GM19468 (cell line): ENCODE measurements around the gene OR2S2.

ENCODE experiments used
- ATAC-seq: cut with Tn5 transposase; IDR thresholded peaks from one replicate; pipeline ENCODE4 v1.9.1; 2021; ENCODE audit warnings: mild to moderate bottlenecking, moderate library complexity, moderate number of reproducible peaks; ENCODE audit not compliant: unreplicated experiment; ENCODE audit errors: extremely low read depth

Gene OR2S2

DNA sequence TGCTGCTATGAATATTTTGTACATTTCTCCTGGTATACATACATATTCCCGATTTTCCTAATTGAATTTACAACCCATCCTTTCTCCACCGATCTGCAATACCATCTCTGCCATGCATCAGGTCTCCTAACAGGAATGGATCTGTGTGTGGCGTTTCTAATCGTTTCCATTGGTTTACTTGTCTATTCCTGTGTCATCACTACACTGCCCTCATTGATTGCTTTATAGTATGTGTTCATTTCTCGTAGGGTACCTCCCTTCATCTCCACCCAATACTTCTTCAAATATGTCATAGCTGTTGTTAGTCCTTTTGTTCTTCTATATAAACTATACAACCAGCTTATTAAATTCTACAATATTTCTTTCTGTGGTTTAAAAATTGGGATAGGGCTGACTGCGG is 7.1 kb upstream of the OR2S2 start:
- no peak for ATAC-seq

DNA sequence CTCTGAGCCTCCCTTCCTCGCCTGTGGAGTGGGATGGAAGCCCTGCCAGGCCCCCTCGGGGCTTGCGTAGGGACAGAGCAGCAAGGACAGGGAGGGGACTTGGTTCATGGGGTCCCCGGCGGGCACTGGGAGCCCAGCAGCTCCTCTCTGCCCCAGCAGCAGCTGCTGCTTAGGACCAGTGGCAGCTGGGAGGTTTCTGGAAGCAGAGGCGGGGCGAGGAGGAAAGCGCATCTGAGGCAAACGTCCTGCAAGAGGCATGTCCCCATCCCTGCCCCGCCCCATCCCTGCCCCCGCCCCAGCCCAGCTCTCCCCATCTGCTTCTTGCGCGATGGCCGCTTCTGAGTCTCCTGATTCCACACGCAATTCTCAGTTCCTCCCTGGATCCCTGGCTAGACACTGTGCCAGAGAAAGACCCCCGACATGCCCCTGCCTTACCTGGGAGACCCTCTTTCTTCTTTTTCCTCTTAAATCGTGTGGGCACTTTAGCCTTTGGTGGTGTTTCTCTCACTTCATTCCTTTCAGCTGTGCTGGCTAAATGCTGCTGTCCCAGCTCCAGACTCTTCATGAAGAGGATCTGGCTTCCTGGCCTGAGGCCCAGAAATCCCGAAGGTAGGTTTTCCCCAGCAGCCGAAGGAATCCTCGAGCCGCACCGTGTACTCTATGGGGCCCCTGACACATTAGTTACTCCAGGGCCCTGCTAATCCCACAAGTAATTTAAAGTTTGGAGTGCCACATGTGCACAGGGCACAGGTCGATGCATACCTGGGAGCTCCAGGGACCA is 4.4 kb upstream of the OR2S2 start:
- ATAC-seq, result no peak

DNA sequence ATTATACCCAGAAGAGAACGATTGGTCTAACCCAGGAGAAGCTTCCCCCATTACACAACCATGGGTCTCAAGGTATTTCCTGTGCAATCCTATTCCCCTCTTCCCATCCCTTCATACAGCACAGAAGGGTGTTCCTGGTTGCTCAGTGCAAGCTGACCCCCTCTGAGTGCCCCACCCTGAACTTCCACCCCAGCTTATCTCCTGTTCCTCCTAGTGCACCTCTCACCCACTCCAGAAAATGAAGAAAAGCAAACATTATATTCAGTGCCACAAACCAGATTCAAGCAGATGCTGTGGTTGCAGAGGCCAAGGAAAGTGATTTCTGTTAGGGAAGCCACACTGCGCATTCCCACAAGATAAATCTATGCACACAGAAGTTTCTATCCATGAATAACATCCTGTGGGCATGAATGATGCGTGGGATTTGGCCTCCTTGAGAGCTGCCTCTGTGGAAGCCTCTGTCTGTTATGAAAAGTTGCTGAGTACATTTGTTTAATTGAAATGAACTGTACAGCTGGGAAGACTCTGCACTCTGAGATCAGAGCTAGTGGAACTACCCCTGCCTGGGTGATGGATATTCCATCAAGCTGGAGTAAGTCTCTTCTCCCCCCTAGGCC is 2.2 kb upstream of the OR2S2 start:
- no peak for ATAC-seq

DNA sequence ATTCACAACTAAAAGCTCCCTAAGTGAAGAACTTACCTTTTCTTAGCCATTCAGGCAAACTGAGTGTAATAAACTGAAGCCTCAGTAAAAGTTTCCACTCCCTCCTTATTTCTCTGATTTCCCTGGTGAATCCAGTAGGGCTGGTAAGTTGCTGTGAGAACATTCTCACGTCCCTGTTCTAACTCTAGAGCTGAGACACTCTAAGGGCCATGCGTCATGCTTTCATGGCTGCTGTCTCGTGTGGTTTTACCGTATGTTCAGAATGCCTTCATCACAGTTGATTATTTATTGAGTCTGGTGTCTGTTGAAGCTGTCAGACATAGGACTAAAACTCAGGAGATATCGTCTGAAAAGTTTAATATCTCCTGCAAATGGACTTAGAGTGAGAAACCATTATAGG is 1.3 kb downstream of the OR2S2 start:
- ATAC-seq, result no peak

DNA sequence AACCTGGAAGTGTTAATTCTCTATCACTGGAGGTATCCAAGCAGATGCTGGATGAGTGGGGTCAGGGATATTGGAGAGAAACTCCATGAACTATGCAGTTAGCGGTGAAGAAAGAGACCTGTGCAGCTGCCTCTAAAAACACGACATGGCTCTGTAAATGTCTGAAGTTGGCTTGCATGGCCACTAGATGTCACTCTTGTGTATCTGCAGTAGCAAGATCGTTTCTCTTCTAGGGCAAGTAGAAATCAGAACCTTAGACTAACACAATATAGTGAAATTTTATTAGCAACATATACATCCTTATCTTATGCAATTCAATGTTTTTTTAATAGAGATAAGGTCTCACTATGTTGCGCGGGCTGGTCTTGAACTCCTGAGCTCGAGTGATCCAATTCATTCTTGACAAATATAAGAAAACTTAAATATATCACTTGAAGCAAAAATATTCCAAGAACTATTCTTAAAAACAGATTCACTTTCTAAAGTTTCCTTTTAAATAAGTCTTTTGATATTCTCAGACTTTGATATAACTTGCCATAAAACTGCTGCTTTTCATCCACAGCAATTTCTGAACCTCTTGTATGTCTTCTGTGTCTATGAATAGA is 2.9 kb downstream of the OR2S2 start:
- no peak for ATAC-seq

DNA sequence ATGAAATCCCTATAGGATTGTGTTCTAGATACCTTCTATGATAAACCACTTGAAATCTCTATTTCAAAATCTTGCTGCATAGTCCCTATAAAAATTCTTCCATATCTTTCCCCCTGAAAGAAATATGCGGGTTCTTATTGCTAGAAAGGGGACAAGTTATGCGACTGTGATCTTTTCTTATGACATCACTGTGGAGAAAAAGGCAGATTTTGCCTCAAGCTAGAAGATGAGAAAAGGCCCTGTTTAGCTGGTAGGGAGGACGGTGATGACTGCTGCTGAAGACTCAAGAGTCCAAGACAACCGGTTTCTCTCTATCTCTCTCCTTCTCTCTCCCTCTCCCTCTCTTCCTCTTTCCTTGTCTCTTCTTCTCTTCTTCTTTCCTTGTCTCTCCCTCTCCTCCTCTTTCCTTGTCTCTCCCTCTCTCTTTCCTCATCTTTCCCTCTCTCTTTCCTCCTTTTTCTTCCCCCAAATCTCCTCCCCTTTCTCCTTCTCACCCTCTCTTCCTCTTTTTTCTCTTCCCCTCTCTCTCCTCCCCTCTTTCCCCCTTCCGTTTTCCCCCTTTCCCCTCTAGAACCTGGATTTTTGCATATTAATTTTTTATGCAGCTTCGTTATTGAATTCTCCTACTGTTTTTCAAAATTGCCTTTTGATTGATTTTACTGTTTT is 5.3 kb downstream of the OR2S2 start:
- no peak for ATAC-seq

DNA sequence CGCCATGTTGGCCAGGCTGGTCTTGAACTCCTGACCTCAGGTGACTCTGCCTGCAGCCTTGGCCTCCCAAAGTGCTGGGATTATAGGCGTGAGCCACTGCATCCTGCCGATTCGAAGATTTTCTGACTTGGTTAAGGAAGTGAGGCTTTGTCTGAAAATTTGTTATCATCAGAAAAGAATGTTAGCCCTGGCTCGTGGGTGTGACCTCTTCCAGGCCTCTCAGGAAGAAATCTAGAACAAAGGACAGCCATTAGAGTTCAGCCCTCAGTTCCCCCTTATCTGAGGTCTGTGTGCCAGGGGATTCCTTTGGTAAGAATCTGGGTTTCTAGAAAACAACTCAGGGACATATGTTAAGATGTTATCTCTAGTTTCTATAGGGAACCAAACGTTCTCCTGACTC is 6.2 kb downstream of the OR2S2 start:
- ATAC-seq, result no peak

DNA sequence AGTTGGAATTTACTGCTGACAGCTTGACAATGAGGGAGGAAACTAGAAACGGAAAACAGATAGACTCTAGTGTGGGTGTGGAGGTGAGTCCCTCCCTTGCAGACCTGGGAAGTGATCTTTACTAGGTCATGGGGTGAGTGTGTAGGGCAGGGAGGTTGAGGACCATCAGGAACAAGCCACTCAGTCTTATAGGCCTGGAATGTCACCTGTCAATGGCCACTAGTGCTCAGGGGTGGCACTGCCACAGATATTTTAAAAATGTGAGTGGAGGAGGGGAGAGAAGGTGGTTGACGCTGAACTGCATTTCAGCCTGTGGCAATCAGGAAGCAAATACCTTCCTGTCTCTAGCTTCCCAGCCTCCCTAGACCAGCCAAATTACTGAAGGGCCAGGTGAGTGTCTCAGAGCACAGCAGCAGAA is 9.0 kb downstream of the OR2S2 start:
- ATAC-seq, result no peak

DNA sequence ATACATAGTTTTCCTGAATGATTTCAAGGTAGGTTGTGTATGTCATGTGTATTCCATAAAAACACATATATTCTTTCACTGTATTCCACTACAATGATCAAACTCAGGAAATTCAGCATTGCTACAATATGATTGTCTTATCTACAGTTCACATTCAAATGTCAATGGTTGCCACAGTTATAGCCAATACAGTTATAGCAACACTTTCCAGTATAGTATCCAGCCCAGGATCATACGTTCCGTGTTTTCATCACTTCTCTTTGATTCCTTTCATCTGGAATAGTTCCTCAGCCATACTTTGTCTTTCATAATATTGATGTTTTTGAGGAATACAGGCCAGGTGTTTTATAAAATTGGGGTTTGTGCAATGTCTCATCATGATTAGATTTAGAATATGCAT is 9.5 kb downstream of the OR2S2 start:
- ATAC-seq, result no peak

DNA sequence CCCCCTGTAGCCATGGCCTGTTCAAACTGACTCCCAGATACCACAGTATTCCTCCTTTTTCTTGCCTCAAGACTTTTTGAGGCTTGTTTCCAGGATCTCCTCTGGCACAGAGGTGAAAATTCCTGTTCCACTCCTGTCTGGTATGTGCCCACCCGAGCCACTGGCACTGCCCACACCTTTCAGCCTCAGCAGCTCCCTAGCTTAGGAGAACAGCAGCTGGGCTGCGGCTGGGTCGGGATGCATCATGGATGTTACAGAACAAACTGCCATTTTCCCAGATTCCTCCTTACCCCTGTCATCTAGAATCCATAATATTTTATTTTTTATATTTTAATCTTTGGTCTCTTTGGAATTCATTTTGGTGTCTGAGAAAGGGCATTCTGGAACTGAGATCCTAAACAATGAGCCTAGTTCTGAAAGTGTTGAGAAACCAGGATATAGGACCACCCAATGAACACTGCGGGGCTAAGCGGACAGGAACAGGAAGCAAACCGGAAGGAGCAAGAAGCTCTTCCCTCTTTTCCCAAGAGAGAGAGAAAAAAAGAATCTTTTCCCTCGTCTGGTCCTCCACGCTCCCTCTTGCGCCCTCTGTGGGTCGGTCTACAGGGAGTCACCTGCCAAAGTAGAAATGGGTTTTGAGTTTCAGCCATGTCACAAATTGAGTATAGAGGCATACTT is 12.5 kb downstream of the OR2S2 start:
- no peak for ATAC-seq

DNA sequence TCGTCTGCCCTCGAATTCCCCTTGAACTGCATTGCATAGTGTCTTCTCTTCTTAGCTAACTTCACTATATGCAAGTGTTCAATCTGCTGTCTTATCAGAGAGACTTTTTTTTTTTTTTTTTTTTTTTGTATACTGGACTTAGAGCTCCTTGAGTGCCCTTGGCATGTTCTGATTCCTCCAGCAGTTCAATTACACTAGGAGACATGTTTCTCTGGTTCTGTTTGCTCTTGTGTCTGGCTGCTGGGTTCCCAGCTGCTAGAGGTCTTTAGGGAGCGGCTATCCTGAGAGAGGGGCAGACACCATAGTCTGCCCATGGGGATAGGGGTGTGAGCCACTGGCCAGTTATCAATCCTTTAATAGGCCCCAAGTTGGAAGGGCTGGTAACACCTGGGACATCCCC is 13.1 kb downstream of the OR2S2 start:
- ATAC-seq, result no peak

DNA sequence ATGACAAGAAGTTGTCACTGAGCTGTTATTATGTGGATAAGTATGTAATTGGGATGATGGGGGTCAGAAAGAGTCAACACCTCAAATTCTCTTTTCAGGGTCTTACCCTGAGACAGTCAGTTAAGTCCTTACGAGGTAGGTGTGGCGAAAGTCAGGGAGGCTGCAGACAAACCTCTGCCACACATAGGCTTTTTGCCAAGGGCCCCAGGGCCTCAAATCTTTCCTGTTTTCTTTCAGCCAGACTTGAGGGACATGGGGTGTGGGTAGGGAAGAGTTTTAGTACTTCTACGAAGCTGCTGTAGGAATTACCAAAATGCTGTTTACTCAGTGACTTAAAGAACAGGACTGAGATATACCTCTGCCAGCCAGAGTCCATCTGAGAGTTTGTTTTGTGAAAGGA is 13.8 kb downstream of the OR2S2 start:
- no peak for ATAC-seq

DNA sequence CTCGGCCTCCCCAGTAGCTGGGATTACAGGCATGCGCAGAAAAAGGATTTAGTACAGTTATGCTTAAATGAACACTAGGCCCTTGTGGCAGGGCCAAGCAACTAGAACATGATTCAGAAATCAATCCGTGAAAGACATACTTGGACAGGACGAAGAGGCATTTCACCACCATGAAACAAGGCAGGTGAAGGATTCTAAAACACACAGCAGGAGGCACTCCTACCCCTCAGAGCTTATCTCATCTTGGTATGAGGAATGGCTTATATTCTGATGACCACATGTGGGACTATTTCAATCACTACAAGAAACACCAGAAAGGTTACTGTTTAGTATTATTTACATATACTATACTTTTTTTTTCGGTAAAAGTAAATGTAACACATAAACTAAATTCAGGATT is 15.7 kb downstream of the OR2S2 start:
- no peak for ATAC-seq

DNA sequence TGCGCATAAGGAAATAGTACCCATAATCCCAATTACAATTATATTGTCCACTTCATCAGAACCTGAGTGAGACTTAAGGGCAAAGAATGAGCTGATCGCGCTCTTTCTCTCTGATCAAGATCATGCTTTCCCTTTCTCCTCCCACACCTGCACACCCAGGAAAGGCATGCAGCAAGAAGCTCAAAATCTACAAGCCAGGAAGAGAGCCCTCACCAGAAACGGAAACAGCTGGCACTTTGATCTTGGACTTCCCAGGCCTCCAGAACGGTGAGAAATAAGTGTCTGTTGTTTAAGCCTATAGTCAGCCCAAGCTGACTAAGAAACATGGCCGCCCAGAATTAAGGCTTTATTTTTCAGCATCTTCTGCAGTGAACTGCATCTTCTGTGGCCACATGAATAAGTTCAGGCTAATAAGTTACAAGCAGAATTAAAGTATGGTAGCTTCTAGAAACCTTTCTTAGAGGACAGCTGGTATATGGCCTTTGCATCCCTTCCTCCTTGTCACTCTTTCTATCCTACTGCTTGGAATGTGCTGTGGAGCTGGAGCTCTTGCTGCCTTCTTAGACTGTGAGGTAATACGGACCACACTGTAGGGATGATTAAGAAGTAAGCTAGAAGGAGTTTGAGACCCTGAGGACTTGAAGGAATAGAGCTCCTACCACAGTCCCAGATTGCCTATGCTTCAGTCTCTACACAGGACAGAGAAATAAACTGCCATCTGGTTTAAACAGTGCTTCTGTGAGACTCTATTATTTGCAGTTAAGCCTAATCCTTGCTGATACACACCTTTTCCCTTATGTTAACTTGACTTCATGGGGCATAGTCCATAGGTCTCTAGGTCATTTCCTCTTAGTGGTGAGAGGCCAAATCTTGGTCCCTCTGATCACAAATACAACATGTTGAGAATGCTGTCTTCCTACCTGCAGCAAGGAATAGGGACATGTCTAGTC is 17.2 kb downstream of the OR2S2 start:
- no peak for ATAC-seq

DNA sequence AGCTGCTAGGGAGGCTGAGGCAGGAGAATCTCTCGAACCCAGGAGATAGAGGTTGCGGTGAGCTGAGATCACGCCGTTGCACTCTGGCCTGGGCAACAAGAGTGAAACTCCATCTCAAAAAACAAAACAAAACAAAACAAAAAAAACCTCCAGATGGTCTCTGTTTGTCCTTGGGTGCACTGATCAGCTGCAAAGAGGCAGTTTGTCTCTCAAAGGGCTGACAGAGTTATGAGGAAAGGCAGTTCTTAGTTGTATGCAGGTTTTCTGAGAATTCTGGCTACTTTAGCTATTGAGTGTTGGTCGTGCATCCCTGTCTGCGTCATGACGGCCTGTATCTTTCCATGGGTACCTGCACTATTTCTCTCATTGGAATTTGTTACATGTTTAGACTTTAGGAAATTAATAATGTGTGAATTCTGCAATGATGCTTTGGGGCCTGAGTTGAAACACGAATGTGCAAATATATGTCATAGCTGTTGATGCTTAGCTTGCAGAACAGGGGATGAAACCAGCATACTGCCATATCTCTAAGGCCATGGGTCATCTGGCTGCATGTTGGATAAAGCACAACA is 18.2 kb downstream of the OR2S2 start:
- ATAC-seq, result no peak

DNA sequence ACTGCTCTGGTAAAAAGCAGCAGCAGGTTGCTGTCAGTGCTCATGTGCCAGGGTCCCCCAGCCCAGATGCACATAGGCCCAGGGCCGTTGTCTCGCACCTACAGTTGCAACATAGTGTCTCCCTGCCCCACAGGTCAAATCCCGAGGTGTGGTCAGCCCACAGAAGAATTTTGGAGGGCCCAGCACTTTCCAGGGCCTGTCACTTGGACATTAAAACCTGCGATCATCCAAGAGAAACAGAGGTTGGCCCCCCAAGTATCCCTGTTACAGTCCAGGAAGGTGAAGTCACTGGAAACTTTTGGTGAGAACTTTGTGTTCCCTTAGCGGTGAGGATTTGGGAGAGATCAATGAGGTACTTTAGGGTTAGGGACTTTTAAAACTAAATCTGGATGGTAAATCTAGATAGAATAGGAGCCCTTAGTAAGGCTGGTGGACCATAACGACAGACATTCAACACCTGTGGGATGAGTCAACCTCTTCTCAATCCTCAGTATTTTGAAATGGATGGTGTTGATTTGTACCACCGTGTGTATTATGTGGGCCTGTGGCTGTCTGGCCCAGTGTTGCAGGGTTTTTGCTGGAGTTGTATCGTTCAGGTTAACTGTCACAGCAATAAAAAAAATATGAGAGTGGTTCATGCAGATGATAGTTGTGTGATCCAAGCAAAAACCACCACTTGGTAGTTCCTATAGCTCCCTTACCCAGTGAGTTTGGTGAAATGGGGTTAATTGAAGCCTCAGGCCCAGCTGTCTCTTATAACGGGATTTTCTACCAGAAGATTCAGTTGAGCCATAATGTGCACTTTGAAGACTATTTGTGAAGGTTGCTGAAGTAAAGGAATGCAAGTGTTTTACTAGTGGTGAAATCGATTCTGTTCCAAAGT is 19.2 kb downstream of the OR2S2 start:
- no peak for ATAC-seq

DNA sequence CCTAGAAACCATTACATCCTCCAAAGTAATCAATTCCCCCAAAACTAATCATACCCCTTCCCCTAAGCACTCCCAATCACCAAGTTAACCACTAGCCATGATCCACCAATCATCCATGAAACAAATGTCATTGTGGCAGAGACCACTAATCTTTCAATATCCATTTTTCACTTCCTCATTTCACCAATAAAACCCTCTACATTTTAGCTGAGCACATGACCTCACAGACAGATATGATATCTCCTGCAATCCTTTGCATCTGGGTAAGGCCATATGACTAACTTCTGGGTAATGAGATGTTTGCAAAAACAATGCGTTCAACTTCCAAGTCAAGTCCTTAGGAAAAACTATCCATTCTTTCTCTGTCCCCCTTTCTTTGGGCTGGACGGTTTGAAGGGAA is 20.7 kb downstream of the OR2S2 start:
- ATAC-seq, result no peak
